Measurements from ENCODE around the gene PRPF18. TPM values are rescaled to one million over a fixed set of nuclear protein-coding genes. Genes with fewer than 3 reads are reported as not detected.

The PRPF18 gene
- total RNA-seq, 8 experiments from 2014 or later, result 27.3 to 170 (median 34.7) TPM

DNA sequence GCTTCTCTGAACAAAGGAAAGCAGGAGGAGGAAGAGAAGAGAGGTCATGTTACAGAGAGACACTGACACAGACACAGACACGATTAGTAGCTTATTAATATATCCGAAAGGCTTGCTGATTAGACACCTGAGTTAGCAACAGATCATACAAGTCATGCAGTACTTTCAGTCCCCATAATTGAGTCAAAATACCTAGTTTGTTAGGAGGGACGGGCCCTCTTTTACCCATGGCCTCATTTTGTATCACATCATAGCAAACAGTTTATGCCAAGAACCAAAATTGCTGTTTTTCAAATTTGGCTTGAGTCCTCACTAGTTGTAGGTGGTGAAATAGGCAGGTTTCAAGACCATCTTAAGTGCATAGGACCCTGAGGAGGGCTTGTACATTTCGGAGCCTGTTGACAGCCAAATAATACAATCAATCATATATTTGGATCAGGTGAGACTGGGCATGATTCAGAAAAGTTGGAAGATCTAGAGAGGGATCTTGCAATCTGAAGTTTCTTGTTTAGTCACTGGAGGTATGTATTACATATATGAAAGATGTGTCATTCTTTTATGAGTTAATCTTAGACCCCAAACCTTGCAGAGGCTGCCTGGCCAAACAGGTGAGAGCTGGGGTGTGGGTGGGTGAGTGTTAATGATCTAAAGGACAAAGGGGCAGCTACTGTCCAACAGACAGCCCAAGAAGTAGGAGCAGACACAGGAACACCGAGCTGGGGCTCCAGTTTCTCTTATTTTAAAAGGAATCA lies 65.4 kb downstream of the PRPF18 start:
- Histone ChIP-seq H3K27ac (no peak overlapping the region), H3K4me1 (replicated peaks in 1 of 2) (no peaks in the 10 kb centered on the region), H3K4me3 (no peak overlapping the region)
- ATAC-seq (replicated peaks in 6 of 8), result no peak
- in situ Hi-C loops (cut with MboI; ENCODE audit: low pct_unique_long_range_greater_than_20kb in 2 of 9, low sequenced_read_pairs in 9 of 9, unreplicated experiment in 9 of 9), result loop anchor here in 2 of 9 experiments (10.0 kb wide), 1 partner anchor 123 kb away; no protein-coding TSS in a partner anchor
- 17 to 100% (median 85%) methylated on average over 1 to 5 of the region's 5 CpGs; no CpG with 5 or more reads in 1 of the 10 experiments for WGBS, 10 experiments

GRCh38 chr10:13652860-13653259 lies 66.1 kb downstream of the PRPF18 start:
- no peak for ATAC-seq (replicated peaks in 6 of 8)
- WGBS, 10 experiments, result 58 to 100% (median 80%) methylated on average over 1 to 6 of the region's 6 CpGs; no CpG with 5 or more reads in 4 of the 10 experiments
- in situ Hi-C loops (cut with MboI; ENCODE audit: low pct_unique_long_range_greater_than_20kb in 2 of 9, low sequenced_read_pairs in 9 of 9, unreplicated experiment in 9 of 9), result loop anchor here in 2 of 9 experiments (10.0 kb wide), 1 partner anchor 122 kb away; no protein-coding TSS in a partner anchor
- Histone ChIP-seq H3K4me1 (replicated peaks in 1 of 2) (no peaks in the 10 kb centered on the region), H3K4me3 (no peak overlapping the region), H3K27ac (no peak overlapping the region)

DNA sequence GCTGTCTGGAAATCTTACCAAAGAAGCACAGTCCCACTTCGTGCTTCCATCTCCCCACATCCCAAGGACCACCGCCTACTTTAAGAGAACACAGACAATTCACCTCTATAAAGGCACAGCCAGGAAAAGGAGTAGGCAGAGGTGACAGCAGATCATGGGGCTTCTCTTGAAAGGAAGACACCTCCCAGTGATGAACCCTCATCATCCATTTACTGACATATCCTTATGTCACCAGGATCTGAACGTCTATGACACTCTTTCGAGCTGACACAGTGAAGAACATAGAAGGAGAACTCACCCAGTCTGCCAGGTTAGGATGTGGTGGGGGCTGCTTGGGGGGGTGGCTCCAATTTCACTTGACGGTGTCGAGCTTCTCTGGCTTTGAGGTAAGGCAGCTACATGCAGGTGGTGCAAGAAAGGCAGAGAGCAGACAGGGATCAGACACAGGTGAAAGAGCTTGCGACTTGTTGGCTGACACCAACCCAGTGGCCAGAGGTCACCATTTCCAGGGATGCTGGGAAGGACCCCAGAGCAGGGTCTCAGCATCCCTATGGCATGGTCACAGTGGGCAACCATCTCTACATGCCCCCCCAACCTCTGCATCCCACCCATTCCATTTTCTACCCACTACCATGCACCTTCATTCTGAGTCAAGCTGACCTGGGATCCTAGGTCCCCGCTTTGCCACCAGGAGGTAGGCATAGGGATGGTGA lies 67.5 kb downstream of the PRPF18 start:
- 83 to 100% (median 95%) methylated on average over 1 to 7 of the region's 8 CpGs; no CpG with 5 or more reads in 3 of the 10 experiments for WGBS, 10 experiments
- Histone ChIP-seq H3K4me1 (replicated peaks in 1 of 2) (no peaks in the 10 kb centered on the region), H3K27ac (no peak overlapping the region), H3K4me3 (no peak overlapping the region)
- in situ Hi-C loops (cut with MboI; ENCODE audit: low pct_unique_long_range_greater_than_20kb in 2 of 9, low sequenced_read_pairs in 9 of 9, unreplicated experiment in 9 of 9), result loop anchor here in 2 of 9 experiments (10.0 kb wide), 1 partner anchor 121 kb away; no protein-coding TSS in a partner anchor
- no peak for ATAC-seq (replicated peaks in 6 of 8)

DNA sequence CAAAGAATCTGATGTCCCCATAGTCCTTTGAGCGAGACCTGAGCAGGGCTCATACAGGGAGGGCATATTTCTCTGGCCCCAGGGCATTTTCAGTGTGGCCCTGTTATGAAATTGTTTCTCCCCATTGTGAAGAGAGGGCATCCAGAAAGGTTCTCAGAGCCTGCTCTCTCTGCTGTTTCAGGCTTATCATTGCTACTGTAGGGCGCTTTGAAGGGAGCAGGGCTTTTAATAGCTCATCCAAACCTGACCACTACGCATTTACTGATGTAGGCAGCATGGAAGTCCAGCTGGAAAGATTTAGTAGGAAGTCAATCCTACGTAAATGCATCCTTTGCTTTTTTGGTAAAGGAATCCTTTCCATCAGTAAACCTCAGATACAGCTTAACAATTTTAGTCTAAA lies 68.1 kb downstream of the PRPF18 start:
- no peak for ATAC-seq (replicated peaks in 6 of 8)
- in situ Hi-C loops (cut with MboI; ENCODE audit: low pct_unique_long_range_greater_than_20kb in 2 of 9, low sequenced_read_pairs in 9 of 9, unreplicated experiment in 9 of 9), result loop anchor here in 2 of 9 experiments (10.0 kb wide), 1 partner anchor 120 kb away; no protein-coding TSS in a partner anchor
- H3K27ac ChIP-seq, result no peak overlapping the region
- no peak overlapping the region for H3K4me3 ChIP-seq
- no peaks in the 10 kb centered on the region for H3K4me1 ChIP-seq (replicated peaks in 1 of 2)
- WGBS, 10 experiments, result 67 to 100% (median 100%) methylated on average over 1 to 4 of the region's 4 CpGs; no CpG with 5 or more reads in 1 of the 10 experiments

DNA sequence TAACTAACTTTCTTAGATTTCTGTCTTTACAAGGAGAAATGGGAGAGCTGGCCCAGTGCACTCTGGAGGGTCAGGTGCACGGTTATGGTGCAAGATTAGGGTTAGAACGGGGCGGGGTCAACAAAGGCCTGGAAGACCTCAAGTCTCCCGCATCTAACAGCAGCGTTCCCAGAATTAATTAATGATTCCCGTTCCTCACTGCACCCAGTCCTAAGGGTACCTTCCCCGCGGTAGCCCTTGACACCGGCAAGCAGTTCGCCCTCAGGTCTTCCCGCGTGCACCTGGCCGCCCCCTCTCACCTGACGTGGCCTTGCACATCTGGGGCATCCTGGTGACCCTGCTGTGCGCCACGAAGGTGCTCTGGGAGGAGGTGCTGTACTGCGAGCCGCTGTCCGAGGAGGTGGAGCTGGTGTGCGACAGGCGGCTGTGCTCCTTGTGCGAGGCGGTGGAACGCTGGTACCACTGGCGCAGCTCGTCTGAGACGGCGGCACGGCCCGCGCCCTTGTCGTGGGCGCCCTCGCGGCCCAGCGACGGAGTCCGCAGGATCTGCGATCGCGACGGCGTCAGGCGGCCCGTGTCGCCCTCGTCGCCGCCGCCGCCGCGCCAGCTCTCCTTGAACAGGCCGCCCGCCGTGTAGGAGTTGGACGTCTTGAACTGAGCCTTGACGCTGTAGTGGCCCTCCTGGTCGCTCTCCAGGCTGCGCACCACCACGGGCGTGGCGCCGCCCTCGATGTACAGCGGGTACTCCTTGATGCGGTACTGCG lies 69.8 kb downstream of the PRPF18 start:
- no peak overlapping the region for H3K4me3 ChIP-seq
- H3K4me1 ChIP-seq (replicated peaks in 1 of 2), result peaks cover 0 to 3% of the 10 kb centered on the region in 2 donors
- no peak for ATAC-seq (replicated peaks in 6 of 8)
- no peak overlapping the region for H3K27ac ChIP-seq
- in situ Hi-C loops (cut with MboI; ENCODE audit: low pct_unique_long_range_greater_than_20kb in 2 of 9, low sequenced_read_pairs in 9 of 9, unreplicated experiment in 9 of 9), result loop anchor here in 2 of 9 experiments (10.0 kb wide), 1 partner anchor 118 kb away; no protein-coding TSS in a partner anchor
- WGBS, 10 experiments, result 60 to 100% (median 99%) methylated on average over 1 to 22 of the region's 68 CpGs; no CpG with 5 or more reads in 4 of the 10 experiments

- no peak overlapping the region for H3K27ac ChIP-seq
- in situ Hi-C loops (cut with MboI; ENCODE audit: low pct_unique_long_range_greater_than_20kb in 2 of 9, low sequenced_read_pairs in 9 of 9, unreplicated experiment in 9 of 9), result loop anchor here in 2 of 9 experiments (10.0 kb wide), 1 partner anchor 118 kb away; no protein-coding TSS in a partner anchor
These were observed 70.4 kb downstream of the PRPF18 start for GRCh38 chr10:13657101-13657680.

GRCh38 chr10:13658264-13658663 lies 71.5 kb downstream of the PRPF18 start:
- Histone ChIP-seq H3K4me1 (replicated peaks in 1 of 2) (peaks cover 0 to 3% of the 10 kb centered on the region in 2 donors), H3K4me3 (no peak overlapping the region), H3K27ac (no peak overlapping the region)
- in situ Hi-C loops (cut with MboI; ENCODE audit: low pct_unique_long_range_greater_than_20kb in 2 of 9, low sequenced_read_pairs in 9 of 9, unreplicated experiment in 9 of 9), result loop anchor here in 2 of 9 experiments (10.0 kb wide), 1 partner anchor 117 kb away; no protein-coding TSS in a partner anchor
- WGBS, 10 experiments, result 60 to 98% (median 85%) methylated on average over 1 to 7 of the region's 10 CpGs; no CpG with 5 or more reads in 3 of the 10 experiments
- no peak for ATAC-seq (replicated peaks in 6 of 8)

More at GRCh38 chr10:13657101-13657680, 70.4 kb downstream of the PRPF18 start:
- Histone ChIP-seq H3K4me1 (replicated peaks in 1 of 2) (peaks cover 0 to 3% of the 10 kb centered on the region in 2 donors), H3K4me3 (no peak overlapping the region)
- no peak for ATAC-seq (replicated peaks in 6 of 8)
- WGBS, 10 experiments, result 87 to 100% methylated on average over 3 of the region's 49 CpGs; no CpG with 5 or more reads in 8 of the 10 experiments

DNA sequence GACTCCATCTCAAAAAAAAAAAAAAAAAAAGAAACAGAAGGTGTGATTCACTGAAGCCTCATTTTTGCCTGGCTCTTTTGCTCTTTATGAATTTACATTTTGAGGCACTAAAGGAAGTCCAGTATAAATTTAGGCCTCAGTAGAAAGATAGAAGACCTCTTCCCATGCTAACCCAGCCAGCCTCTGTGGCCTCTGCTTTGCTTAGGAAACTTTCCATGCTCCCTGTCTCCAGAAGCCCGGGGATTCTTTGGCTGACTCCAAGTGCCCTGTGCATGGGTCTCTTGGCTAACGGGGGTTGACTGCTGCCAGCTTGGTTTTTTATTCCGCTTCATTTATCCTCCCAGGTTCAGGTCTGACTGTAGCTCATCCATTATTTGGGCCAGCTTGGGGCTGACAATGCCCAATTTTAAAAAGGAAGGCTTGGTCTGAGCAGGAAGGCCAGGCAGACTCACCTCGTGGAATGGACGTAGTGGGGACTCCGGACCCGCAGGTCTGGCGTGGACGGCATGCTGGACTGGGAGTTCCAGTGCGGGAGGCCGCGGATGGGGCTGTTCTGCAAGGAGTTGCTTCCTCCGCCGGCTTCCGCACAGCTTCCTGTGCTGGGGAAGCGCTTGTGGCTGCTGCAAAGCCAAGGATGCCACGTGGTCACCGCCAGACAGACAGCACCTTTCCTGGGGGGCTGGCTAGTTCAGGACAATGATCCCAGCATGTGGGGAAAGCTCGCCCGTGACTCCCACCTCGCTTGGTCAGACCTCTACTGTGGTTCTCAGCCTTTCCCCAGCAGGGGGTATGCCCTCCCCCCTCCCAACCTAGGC lies 72.3 kb downstream of the PRPF18 start:
- WGBS, 10 experiments, result 52 to 100% (median 95%) methylated on average over 1 to 10 of the region's 21 CpGs; no CpG with 5 or more reads in 4 of the 10 experiments
- in situ Hi-C loops (cut with MboI; ENCODE audit: low pct_unique_long_range_greater_than_20kb in 2 of 9, low sequenced_read_pairs in 9 of 9, unreplicated experiment in 9 of 9), result loop anchor here in 2 of 9 experiments (10.0 kb wide), 1 partner anchor 116 kb away; no protein-coding TSS in a partner anchor
- no peak overlapping the region for H3K4me3 ChIP-seq
- no peak for ATAC-seq (replicated peaks in 6 of 8)
- no peak overlapping the region for H3K27ac ChIP-seq
- peaks cover 0 to 3% of the 10 kb centered on the region in 2 donors for H3K4me1 ChIP-seq (replicated peaks in 1 of 2)

GRCh38 chr10:13659887-13660550 lies 73.3 kb downstream of the PRPF18 start:
- H3K27ac ChIP-seq, result no peak overlapping the region
- peak; percentile 9 to 65 (median 54) for ATAC-seq (replicated peaks in 6 of 8)
- in situ Hi-C loops (cut with MboI; ENCODE audit: low pct_unique_long_range_greater_than_20kb in 2 of 9, low sequenced_read_pairs in 9 of 9, unreplicated experiment in 9 of 9), result loop anchor here in 3 of 9 experiments (10.0 kb wide), 1 partner anchor 115 kb away; no protein-coding TSS in a partner anchor
- no peak overlapping the region for H3K4me3 ChIP-seq
- WGBS, 10 experiments, result 7 to 64% (median 35%) methylated on average over 2 to 10 of the region's 19 CpGs; no CpG with 5 or more reads in 3 of the 10 experiments
- H3K4me1 ChIP-seq (replicated peaks in 1 of 2), result peaks cover 0 to 3% of the 10 kb centered on the region in 2 donors

- Histone ChIP-seq H3K4me3 (no peak overlapping the region), H3K27ac (no peak overlapping the region), H3K4me1 (replicated peaks in 1 of 2) (peaks cover 0 to 3% of the 10 kb centered on the region in 2 donors)
- in situ Hi-C loops (cut with MboI; ENCODE audit: low pct_unique_long_range_greater_than_20kb in 2 of 9, low sequenced_read_pairs in 9 of 9, unreplicated experiment in 9 of 9), result loop anchor here in 1 of 9 experiments (10.0 kb wide), 1 partner anchor 114 kb away; no protein-coding TSS in a partner anchor
- ATAC-seq (replicated peaks in 6 of 8), result peak in 2 of 8 experiments; percentile 12 to 17
- WGBS, 10 experiments, result 68 to 100% (median 75%) methylated on average over 1 to 6 of the region's 7 CpGs; no CpG with 5 or more reads in 7 of the 10 experiments
These were observed 73.8 kb downstream of the PRPF18 start for GRCh38 chr10:13660551-13660920.

DNA sequence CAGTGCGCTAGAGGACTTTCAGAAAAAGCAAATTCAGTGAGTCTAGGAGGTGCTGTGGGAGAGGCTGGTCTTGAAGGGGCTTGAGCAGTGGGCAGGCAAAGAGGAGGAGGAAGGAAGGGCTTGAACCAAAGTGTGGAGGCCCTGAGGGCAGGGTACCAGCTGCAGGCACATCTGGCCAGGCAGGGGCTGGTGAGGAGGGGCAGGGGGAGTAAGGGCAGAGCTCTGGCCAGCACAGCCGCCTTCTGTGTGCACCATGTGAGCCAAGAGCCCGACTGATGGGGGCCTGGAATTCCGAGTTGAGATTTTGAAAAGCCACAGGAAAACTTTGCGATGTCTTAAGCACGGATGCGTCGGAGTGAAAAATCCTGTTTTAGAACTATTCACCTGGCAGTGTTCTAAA lies 74.5 kb downstream of the PRPF18 start:
- peak in 1 of 8 experiments; percentile 2 for ATAC-seq (replicated peaks in 6 of 8)
- Histone ChIP-seq H3K27ac (no peak overlapping the region), H3K4me1 (replicated peaks in 1 of 2) (peaks cover 0 to 3% of the 10 kb centered on the region in 2 donors), H3K4me3 (no peak overlapping the region)
- in situ Hi-C loops (cut with MboI; ENCODE audit: low pct_unique_long_range_greater_than_20kb in 2 of 9, low sequenced_read_pairs in 9 of 9, unreplicated experiment in 9 of 9), result loop anchor here in 1 of 9 experiments (10.0 kb wide), 1 partner anchor 114 kb away; no protein-coding TSS in a partner anchor
- 24 to 100% (median 85%) methylated on average over 1 to 6 of the region's 8 CpGs; no CpG with 5 or more reads in 2 of the 10 experiments for WGBS, 10 experiments
